ENCODE data around the gene LSM5.
A peak's percentile ranks its signal among the peaks of the same experiment; 100 is the strongest.

The LSM5 gene

GRCh38 chr7:32533276-32534029 is 43.3 kb upstream of the LSM5 start:
- no peak for TF ChIP-seq CTCF (IDR thresholded peaks at IDR 0.05; ENCODE audit: insufficient read depth, low read depth, low read length, missing control alignments)
- H3K4me3 ChIP-seq (ENCODE audit: low read length): no peak overlapping the region
- DNase-seq (ENCODE audit: low read depth): no peak

GRCh38 chr7:32532716-32533115 is 42.5 kb upstream of the LSM5 start:
- DNase-seq (ENCODE audit: low read depth): no peak
- TF ChIP-seq CTCF (IDR thresholded peaks at IDR 0.05; ENCODE audit: insufficient read depth, low read depth, low read length, missing control alignments): no peak

GRCh38 chr7:32532086-32532485 is 41.9 kb upstream of the LSM5 start:
- TF ChIP-seq CTCF (IDR thresholded peaks at IDR 0.05; ENCODE audit: insufficient read depth, low read depth, low read length, missing control alignments): no peak
- no peak overlapping the region for H3K4me3 ChIP-seq (ENCODE audit: low read length)
- DNase-seq (ENCODE audit: low read depth): no peak

More at GRCh38 chr7:32532716-32533115, 42.5 kb upstream of the LSM5 start:
- H3K4me3 ChIP-seq (ENCODE audit: low read length): no peak overlapping the region

- no peak overlapping the region for H3K4me3 ChIP-seq (ENCODE audit: low read length)
- TF ChIP-seq CTCF (IDR thresholded peaks at IDR 0.05; ENCODE audit: insufficient read depth, low read depth, low read length, missing control alignments): no peak
- DNase-seq (ENCODE audit: low read depth): no peak
Observed at GRCh38 chr7:32531402-32531801, 41.2 kb upstream of the LSM5 start.

- no peak overlapping the region for H3K4me3 ChIP-seq (ENCODE audit: low read length)
- DNase-seq (ENCODE audit: low read depth): no peak
- no peak for TF ChIP-seq CTCF (IDR thresholded peaks at IDR 0.05; ENCODE audit: insufficient read depth, low read depth, low read length, missing control alignments)
Observed at GRCh38 chr7:32525839-32526238, 35.7 kb upstream of the LSM5 start.

GRCh38 chr7:32524631-32525030 is 34.5 kb upstream of the LSM5 start:
- H3K4me3 ChIP-seq (ENCODE audit: low read length): no peak overlapping the region
- DNase-seq (ENCODE audit: low read depth): peak; percentile 54
- no peak for TF ChIP-seq CTCF (IDR thresholded peaks at IDR 0.05; ENCODE audit: insufficient read depth, low read depth, low read length, missing control alignments)
